HG03135 (cell line): ENCODE measurements around the gene GCM1.
"Not testable (repeated sequence)": the region's sequence is repeated elsewhere in the genome, so short reads cannot be mapped to it uniquely, and the experiment has no call there.

Source experiments
- ATAC-seq: cut with Tn5 transposase; IDR thresholded peaks from one replicate; pipeline ENCODE4 v1.9.1; 2021; ENCODE audit warnings: mild to moderate bottlenecking, moderate library complexity; ENCODE audit not compliant: unreplicated experiment

GCM1 gene

GRCh38 chr6:53148684-53149083, at the start of gene GCM1:
Gene GCM1, minus strand, starts transcription at chr6:53148841. Its CDS starts 3,209 bp downstream, at chr6:53145632.
- no peak for ATAC-seq

GRCh38 chr6:53197553-53197952, 48.9 kb upstream of the GCM1 start:
- ATAC-seq = no peak

- ATAC-seq = no peak
These were observed 46.4 kb upstream of the GCM1 start for GRCh38 chr6:53195048-53195447.

- no peak for ATAC-seq
These were observed 44.1 kb upstream of the GCM1 start for GRCh38 chr6:53192682-53193188.

GRCh38 chr6:53189554-53189953, 40.9 kb upstream of the GCM1 start:
- no peak for ATAC-seq

GRCh38 chr6:53188833-53189232, 40.2 kb upstream of the GCM1 start:
- no peak for ATAC-seq

- ATAC-seq = no peak
These were observed 32.0 kb upstream of the GCM1 start for GRCh38 chr6:53180678-53181077.

- ATAC-seq = no peak
These were observed 31.5 kb upstream of the GCM1 start for GRCh38 chr6:53179961-53180651.

GRCh38 chr6:53178837-53179432, 30.3 kb upstream of the GCM1 start:
- ATAC-seq = no peak

- no peak for ATAC-seq
These were observed 26.4 kb upstream of the GCM1 start for GRCh38 chr6:53175027-53175426.

GRCh38 chr6:53172468-53172803, 23.8 kb upstream of the GCM1 start:
- no peak for ATAC-seq

- peak; percentile 80 for ATAC-seq
These were observed 23.2 kb upstream of the GCM1 start for GRCh38 chr6:53171605-53172467.

GRCh38 chr6:53168516-53169267, 20.1 kb upstream of the GCM1 start:
- ATAC-seq = no peak

- no peak for ATAC-seq
These were observed 16.7 kb upstream of the GCM1 start for GRCh38 chr6:53165293-53165692.

GRCh38 chr6:53162606-53163005, 14.0 kb upstream of the GCM1 start:
- no peak for ATAC-seq

- no peak for ATAC-seq
These were observed 12.9 kb upstream of the GCM1 start for GRCh38 chr6:53161481-53162009.

- no peak for ATAC-seq
These were observed 10.9 kb upstream of the GCM1 start for GRCh38 chr6:53159558-53159957.

- ATAC-seq = not testable (repeated sequence)
These were observed 9.4 kb upstream of the GCM1 start for GRCh38 chr6:53158076-53158475.

GRCh38 chr6:53155279-53155678, 6.6 kb upstream of the GCM1 start:
- not testable (repeated sequence) for ATAC-seq

- no peak for ATAC-seq
These were observed 6.2 kb upstream of the GCM1 start for GRCh38 chr6:53154794-53155193.

GRCh38 chr6:53154071-53154470, 5.4 kb upstream of the GCM1 start:
- ATAC-seq = no peak
